ENCODE measurements around the gene CIC.

GRCh38 chr19:42326969-42327368 lies 57.9 kb downstream of the CIC start:
- TF ChIP-seq TAF1 (IDR thresholded peaks at IDR 0.05; ENCODE audit: borderline replicate concordance, insufficient read depth, low read length) = no peak
- TF ChIP-seq POLR2AphosphoS5 (IDR thresholded peaks at IDR 0.05; ENCODE audit: low read depth, low read length) = no peak
- TF ChIP-seq, protein P1, sequence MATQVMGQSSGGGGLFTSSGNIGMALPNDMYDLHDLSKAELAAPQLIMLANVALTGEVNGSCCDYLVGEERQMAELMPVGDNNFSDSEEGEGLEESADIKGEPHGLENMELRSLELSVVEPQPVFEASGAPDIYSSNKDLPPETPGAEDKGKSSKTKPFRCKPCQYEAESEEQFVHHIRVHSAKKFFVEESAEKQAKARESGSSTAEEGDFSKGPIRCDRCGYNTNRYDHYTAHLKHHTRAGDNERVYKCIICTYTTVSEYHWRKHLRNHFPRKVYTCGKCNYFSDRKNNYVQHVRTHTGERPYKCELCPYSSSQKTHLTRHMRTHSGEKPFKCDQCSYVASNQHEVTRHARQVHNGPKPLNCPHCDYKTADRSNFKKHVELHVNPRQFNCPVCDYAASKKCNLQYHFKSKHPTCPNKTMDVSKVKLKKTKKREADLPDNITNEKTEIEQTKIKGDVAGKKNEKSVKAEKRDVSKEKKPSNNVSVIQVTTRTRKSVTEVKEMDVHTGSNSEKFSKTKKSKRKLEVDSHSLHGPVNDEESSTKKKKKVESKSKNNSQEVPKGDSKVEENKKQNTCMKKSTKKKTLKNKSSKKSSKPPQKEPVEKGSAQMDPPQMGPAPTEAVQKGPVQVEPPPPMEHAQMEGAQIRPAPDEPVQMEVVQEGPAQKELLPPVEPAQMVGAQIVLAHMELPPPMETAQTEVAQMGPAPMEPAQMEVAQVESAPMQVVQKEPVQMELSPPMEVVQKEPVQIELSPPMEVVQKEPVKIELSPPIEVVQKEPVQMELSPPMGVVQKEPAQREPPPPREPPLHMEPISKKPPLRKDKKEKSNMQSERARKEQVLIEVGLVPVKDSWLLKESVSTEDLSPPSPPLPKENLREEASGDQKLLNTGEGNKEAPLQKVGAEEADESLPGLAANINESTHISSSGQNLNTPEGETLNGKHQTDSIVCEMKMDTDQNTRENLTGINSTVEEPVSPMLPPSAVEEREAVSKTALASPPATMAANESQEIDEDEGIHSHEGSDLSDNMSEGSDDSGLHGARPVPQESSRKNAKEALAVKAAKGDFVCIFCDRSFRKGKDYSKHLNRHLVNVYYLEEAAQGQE (IDR thresholded peaks at IDR 0.05; ENCODE audit: insufficient read depth in 1 of 2, low read depth in 2 of 2, low read length in 2 of 2) = no peak
- no peak for TF ChIP-seq SIN3A (IDR thresholded peaks at IDR 0.05; ENCODE audit: borderline replicate concordance, insufficient read depth, low read length)
- TF ChIP-seq FOXP2 (optimal IDR thresholded peaks at IDR 0.05; ENCODE audit: borderline replicate concordance, extremely low read depth, extremely low read length, insufficient read depth) = no peak
